ENCODE measurements around the gene ARMH3.
A peak's percentile ranks its signal among the peaks of the same experiment; 100 is the strongest.

Gene ARMH3

DNA sequence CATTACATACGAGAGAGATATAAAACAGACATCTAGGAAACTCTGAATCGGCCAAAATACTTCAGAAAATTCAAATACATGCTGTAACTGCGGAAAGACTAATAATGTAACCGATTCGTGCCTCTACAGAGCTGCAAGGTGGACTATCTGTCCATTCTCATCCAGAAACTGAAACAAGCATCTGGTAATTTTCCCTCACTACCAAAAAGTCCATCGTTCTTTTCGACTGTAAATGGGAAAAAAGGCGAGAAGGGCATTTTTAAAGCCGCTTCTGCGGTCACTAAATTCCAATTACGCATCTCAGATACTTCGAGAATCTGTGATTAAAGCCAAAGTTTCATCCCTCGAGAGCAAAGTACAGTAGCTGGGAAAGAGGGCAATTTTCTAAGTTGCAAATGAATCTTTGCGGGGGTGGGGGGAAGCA lies 239.0 kb downstream of the ARMH3 start:
- peak overlapping the region; percentile 82 for H3K4me3 ChIP-seq (ENCODE audit: low read depth, low read length)
- TF ChIP-seq, protein P1, sequence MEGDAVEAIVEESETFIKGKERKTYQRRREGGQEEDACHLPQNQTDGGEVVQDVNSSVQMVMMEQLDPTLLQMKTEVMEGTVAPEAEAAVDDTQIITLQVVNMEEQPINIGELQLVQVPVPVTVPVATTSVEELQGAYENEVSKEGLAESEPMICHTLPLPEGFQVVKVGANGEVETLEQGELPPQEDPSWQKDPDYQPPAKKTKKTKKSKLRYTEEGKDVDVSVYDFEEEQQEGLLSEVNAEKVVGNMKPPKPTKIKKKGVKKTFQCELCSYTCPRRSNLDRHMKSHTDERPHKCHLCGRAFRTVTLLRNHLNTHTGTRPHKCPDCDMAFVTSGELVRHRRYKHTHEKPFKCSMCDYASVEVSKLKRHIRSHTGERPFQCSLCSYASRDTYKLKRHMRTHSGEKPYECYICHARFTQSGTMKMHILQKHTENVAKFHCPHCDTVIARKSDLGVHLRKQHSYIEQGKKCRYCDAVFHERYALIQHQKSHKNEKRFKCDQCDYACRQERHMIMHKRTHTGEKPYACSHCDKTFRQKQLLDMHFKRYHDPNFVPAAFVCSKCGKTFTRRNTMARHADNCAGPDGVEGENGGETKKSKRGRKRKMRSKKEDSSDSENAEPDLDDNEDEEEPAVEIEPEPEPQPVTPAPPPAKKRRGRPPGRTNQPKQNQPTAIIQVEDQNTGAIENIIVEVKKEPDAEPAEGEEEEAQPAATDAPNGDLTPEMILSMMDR (IDR thresholded peaks at IDR 0.05; ENCODE audit: low read depth, low read length), result no peak
- TF ChIP-seq POLR2A (IDR thresholded peaks at IDR 0.05; ENCODE audit: extremely low read depth, insufficient read length), result no peak

DNA sequence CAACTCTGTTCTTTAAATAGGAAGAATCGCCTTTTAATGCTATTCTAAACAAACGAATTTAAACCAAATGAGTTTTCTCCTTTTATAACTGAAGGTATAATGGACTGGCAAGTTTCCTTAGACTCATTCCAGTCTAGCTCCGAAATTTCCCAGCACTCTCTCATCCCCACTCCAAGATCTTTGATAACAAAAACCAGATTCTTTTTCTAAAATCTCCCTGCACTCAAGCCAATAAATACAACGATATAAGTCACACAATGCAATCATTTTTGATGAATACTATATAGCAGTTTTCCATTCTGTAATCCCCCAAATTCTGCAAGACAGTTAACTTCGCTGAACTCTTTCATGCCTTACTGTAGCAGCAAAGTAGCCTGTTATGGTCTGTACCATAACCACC lies 239.6 kb downstream of the ARMH3 start:
- TF ChIP-seq POLR2A (IDR thresholded peaks at IDR 0.05; ENCODE audit: extremely low read depth, insufficient read length), result no peak
- peak overlapping the region; percentile 82 for H3K4me3 ChIP-seq (ENCODE audit: low read depth, low read length)
- no peak for DNase-seq (ENCODE audit: low read depth)

More for the DNA sequence above, 239.0 kb downstream of the ARMH3 start:
- DNase-seq (ENCODE audit: low read depth), result no peak

DNA sequence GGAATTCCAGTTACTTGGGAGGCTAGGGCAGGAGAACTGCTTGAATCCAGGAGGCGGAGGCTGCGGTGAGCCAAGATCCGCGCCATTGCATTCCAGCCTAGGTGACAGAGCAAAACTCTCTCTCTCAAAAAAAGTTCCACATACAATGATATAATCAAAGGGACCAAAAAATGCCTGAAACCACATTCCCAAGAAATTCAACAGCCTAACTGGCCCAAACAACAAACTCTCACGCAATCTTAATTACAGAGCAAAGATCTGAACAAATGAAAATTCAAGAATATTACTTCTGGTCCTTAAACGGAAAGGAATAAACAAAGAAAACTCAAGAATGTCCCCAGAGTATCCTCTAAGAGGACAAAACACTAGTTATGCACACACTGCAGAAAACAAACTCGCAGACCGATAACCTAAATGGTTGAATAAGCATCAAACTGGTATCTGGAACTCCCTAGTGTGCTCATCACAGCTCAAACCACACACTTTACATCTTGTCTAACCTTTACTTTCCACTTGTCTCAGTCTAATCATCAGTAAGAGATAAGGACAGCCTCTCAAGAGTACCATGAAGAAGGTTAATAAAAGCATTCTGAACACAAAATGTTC lies 241.4 kb downstream of the ARMH3 start:
- DNase-seq (ENCODE audit: low read depth), result no peak
- TF ChIP-seq MYC (IDR thresholded peaks at IDR 0.05; ENCODE audit: low read depth, low read length) (no peak), POLR2A (IDR thresholded peaks at IDR 0.05; ENCODE audit: extremely low read depth, insufficient read length) (no peak)
- TF ChIP-seq, protein P1 (IDR thresholded peaks at IDR 0.05; ENCODE audit: low read depth, low read length), result no peak
- TF ChIP-seq, protein P2, sequence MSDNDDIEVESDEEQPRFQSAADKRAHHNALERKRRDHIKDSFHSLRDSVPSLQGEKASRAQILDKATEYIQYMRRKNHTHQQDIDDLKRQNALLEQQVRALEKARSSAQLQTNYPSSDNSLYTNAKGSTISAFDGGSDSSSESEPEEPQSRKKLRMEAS (IDR thresholded peaks at IDR 0.05; ENCODE audit: low read depth, low read length), result no peak
- H3K4me3 ChIP-seq (ENCODE audit: low read depth, low read length), result peak overlapping the region; percentile 82

DNA sequence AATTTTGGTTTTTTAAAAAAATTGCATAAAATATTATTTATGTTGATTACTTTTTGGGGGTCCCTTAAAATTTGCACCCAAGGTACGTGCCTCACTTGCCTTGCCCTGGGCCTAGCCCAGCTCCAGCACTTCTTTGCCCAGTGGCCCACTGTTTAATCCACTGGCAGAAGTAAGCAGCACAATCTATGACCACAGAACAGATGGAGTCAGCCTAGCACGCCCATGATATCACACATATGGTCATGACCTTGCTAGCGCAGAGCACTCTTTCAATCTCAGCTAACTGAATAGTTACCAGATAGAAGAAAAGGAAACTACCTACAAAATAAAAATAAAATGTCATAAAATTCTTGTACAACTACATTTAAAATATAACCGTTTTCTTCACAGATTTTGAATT lies 243.4 kb downstream of the ARMH3 start:
- TF ChIP-seq, protein P2 (IDR thresholded peaks at IDR 0.05; ENCODE audit: low read depth, low read length), result no peak
- TF ChIP-seq, protein P1 (IDR thresholded peaks at IDR 0.05; ENCODE audit: low read depth, low read length), result no peak
- TF ChIP-seq MYC (IDR thresholded peaks at IDR 0.05; ENCODE audit: low read depth, low read length) (no peak), POLR2A (IDR thresholded peaks at IDR 0.05; ENCODE audit: extremely low read depth, insufficient read length) (no peak)
- no peak for DNase-seq (ENCODE audit: low read depth)
- no peak overlapping the region for H3K4me3 ChIP-seq (ENCODE audit: low read depth, low read length)

DNA sequence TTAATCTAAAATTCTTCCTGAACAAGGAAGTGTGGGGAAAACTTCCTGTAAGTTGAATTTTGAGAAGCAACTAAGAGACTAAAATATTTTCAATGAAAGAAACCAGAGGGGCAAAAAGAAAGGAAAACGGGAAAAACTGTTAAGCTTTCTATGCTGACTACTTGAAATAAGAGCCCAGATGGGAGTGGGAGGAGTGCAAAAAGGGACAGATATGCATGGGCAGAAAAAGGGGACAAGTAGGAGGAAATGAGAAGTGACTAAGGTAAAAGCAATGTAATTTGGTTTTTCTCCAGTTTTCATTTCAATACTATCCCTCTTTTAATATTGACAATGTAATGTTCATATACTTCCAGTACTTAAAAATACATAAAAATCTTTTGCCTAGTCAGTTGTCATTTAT lies 248.8 kb downstream of the ARMH3 start:
- DNase-seq (ENCODE audit: low read depth), result no peak
- TF ChIP-seq POLR2A (IDR thresholded peaks at IDR 0.05; ENCODE audit: extremely low read depth, insufficient read length) (no peak), MYC (IDR thresholded peaks at IDR 0.05; ENCODE audit: low read depth, low read length) (no peak)
- TF ChIP-seq, protein P2 (IDR thresholded peaks at IDR 0.05; ENCODE audit: low read depth, low read length), result no peak
- TF ChIP-seq, protein P1 (IDR thresholded peaks at IDR 0.05; ENCODE audit: low read depth, low read length), result no peak
- no peak overlapping the region for H3K4me3 ChIP-seq (ENCODE audit: low read depth, low read length)

DNA sequence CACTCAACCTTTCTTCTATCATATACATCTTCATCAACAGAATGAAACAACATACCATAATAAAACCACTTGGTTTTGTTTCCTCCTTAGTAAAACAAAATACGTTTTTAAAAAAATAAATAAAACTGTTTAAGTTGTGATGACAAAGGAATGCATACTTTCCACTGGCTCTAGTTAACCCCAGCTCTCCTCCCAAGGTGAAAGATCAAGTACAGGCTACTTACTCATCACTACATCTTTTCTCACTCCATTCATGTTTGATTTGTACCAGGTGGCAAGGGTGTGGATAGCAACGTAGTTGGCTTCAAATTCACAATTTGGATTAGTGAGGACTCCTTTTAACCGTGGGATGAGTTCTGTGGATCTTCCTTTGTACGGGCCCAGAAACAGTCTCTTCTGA lies 252.5 kb downstream of the ARMH3 start:
- no peak for TF ChIP-seq MYC (IDR thresholded peaks at IDR 0.05; ENCODE audit: low read depth, low read length)
- TF ChIP-seq, protein P1 (IDR thresholded peaks at IDR 0.05; ENCODE audit: low read depth, low read length), result no peak
- no peak for DNase-seq (ENCODE audit: low read depth)
- no peak overlapping the region for H3K4me3 ChIP-seq (ENCODE audit: low read depth, low read length)
